ENCODE data around the gene ARHGAP27. TPM values are rescaled to one million over a fixed set of nuclear protein-coding genes. Genes with fewer than 3 reads are reported as not detected.
A peak's percentile ranks its signal among the peaks of the same experiment; 100 is the strongest.

ARHGAP27 gene
- total RNA-seq, 1 donor from 2014 or later, result 1.0 TPM

DNA sequence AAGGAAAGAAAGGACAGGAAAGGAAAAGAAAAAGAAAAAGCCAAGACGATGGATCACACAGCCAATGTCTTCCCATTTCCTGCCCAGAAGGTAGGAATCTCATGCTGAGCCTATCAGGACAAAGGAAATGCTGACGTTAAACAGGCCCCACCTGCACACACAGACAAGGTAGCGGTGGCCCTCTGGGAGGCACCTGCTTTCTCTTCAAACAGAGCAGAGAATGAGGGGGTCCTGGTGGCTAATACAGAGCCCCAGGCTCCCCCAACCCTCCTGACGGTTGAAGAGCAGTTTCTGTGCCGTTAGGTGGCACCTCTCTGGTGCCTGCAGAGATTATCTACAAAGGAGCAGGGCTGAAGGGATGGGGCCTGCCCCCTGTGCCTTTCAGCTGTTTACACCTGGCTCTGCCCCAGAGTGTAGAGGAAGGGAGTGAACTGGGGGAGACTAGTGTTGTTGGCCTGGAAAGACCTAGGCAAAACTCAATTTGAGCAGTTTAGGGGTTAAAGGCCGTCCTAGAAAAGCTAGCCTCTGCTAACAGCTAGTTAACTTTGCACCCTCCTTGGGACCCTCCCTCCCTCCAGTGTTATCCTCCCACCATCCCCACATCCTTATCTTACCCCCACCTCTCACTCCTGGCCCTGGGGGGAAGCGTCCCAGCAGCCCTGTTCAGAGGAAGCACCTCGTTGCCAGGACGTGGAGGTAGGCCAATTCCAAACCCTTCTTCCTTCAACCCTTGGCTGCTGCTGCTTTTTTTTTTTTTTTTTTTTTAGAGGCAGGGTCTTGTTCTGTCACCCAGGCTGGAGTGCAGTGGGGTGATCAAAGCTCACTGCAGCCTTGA is 56.3 kb downstream of the ARHGAP27 start:
- TF ChIP-seq, protein P1, sequence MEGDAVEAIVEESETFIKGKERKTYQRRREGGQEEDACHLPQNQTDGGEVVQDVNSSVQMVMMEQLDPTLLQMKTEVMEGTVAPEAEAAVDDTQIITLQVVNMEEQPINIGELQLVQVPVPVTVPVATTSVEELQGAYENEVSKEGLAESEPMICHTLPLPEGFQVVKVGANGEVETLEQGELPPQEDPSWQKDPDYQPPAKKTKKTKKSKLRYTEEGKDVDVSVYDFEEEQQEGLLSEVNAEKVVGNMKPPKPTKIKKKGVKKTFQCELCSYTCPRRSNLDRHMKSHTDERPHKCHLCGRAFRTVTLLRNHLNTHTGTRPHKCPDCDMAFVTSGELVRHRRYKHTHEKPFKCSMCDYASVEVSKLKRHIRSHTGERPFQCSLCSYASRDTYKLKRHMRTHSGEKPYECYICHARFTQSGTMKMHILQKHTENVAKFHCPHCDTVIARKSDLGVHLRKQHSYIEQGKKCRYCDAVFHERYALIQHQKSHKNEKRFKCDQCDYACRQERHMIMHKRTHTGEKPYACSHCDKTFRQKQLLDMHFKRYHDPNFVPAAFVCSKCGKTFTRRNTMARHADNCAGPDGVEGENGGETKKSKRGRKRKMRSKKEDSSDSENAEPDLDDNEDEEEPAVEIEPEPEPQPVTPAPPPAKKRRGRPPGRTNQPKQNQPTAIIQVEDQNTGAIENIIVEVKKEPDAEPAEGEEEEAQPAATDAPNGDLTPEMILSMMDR (IDR thresholded peaks at IDR 0.05), result no peak
- TF ChIP-seq EZH2phosphoT487 (IDR thresholded peaks at IDR 0.05), result no peak
- no peak for TF ChIP-seq EZH2 (IDR thresholded peaks at IDR 0.05)
- peaks cover 14% of the 10 kb centered on the region for H3K4me1 ChIP-seq
- no peak overlapping the region for H3K4me3 ChIP-seq
- H3K27me3 ChIP-seq, result peaks cover 8% of the 10 kb centered on the region
- H4K20me1 ChIP-seq (ENCODE audit: low read depth), result no peaks in the 10 kb centered on the region
- peaks cover 22% of the 10 kb centered on the region for H3K4me1 Mint-ChIP-seq
- no peak overlapping the region for H3K4me2 ChIP-seq
- H3K79me2 ChIP-seq (ENCODE audit: low read depth), result no peaks in the 10 kb centered on the region
- H3K27ac ChIP-seq, result no peak overlapping the region
- no peak for DNase-seq (ENCODE audit: low spot score)
- no peak overlapping the region for H3K27ac Mint-ChIP-seq
- H2AFZ ChIP-seq (replicated peaks), result peak overlapping the region; percentile 52
- no peaks in the 10 kb centered on the region for H3K9me3 Mint-ChIP-seq
- H3K9ac ChIP-seq, result no peak overlapping the region
- peaks cover 19% of the 10 kb centered on the region for H3K27me3 Mint-ChIP-seq (ENCODE audit: insufficient read depth, low read depth)
- H3K9me3 ChIP-seq (ENCODE audit: low read depth), result no peaks in the 10 kb centered on the region
- H3F3A ChIP-seq (ENCODE audit: low read depth), result peaks cover 10% of the 10 kb centered on the region
- H3K36me3 ChIP-seq, result no peaks in the 10 kb centered on the region
- no peak overlapping the region for H3K4me3 Mint-ChIP-seq
- H3K36me3 Mint-ChIP-seq, result no peaks in the 10 kb centered on the region

DNA sequence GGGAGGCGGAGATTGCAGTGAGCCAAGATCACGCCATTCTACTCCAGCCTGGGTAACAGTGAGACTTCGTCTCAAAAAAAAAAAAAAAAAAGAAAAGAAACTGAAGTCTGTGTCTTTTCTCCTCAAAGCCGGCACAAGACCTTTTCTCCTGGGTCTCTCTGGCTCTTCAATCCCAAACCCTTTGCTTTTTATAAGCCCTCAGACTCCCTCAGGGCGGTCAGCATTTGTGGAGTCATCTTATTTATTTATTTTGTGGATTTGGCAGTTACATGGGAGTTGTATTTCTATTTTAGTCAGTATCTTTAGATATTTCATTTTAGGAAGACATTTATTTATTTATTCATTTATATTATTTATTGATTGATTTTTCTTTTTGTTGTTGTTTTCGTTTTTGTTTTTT is 58.2 kb downstream of the ARHGAP27 start:
- H3K36me3 ChIP-seq, result no peaks in the 10 kb centered on the region
- Mint-ChIP-seq H3K36me3 (no peaks in the 10 kb centered on the region), H3K27me3 (ENCODE audit: insufficient read depth, low read depth) (peaks cover 16% of the 10 kb centered on the region), H3K27ac (no peak overlapping the region), H3K9me3 (no peaks in the 10 kb centered on the region), H3K4me1 (peaks cover 31% of the 10 kb centered on the region), H3K4me3 (no peak overlapping the region)
- H3K4me2 ChIP-seq, result no peak overlapping the region
- no peaks in the 10 kb centered on the region for H3K79me2 ChIP-seq (ENCODE audit: low read depth)
- peaks cover 20% of the 10 kb centered on the region for H3F3A ChIP-seq (ENCODE audit: low read depth)
- H3K27ac ChIP-seq, result no peak overlapping the region
- H4K20me1 ChIP-seq (ENCODE audit: low read depth), result no peaks in the 10 kb centered on the region
- H3K9me3 ChIP-seq (ENCODE audit: low read depth), result no peaks in the 10 kb centered on the region
- DNase-seq (ENCODE audit: low spot score), result no peak
- no peak overlapping the region for H3K4me3 ChIP-seq
- H3K27me3 ChIP-seq, result peaks cover 15% of the 10 kb centered on the region
- TF ChIP-seq EZH2 (IDR thresholded peaks at IDR 0.05) (no peak), EZH2phosphoT487 (IDR thresholded peaks at IDR 0.05) (no peak)
- TF ChIP-seq, protein P1 (IDR thresholded peaks at IDR 0.05), result no peak
- H2AFZ ChIP-seq (replicated peaks), result no peak overlapping the region
- H3K4me1 ChIP-seq, result peaks cover 14% of the 10 kb centered on the region
- H3K9ac ChIP-seq, result no peak overlapping the region

DNA sequence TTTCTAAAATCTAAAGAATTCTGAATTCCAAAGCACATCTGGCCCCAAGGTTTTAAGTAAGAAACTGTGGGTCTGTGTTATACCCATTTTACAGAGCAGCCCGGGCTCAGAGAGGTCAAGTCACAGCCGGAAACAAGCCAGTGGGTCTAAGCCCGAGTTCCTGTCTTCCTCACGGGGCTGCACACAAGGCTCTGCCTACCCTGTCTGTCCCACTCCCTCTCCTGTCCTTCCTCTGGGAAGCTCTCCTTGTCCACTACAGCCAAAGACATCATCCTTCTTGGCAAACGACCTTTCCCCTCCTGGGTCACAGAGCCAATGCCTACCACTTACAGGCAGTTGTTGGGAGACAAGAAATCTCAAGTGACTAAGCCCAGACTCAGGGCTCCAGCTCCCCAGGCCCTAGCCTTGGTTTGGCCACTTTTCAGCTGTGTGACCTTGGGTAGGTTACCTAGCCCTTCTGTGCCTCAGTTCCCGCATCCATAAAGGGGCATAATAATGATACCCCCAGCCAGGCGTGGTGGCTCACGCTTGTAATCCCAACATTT is 60.3 kb downstream of the ARHGAP27 start:
- H3K36me3 Mint-ChIP-seq, result no peaks in the 10 kb centered on the region
- peaks cover 9% of the 10 kb centered on the region for H3K27me3 Mint-ChIP-seq (ENCODE audit: insufficient read depth, low read depth)
- H3K27ac ChIP-seq, result no peak overlapping the region
- no peaks in the 10 kb centered on the region for H3K79me2 ChIP-seq (ENCODE audit: low read depth)
- H3K9ac ChIP-seq, result no peak overlapping the region
- H4K20me1 ChIP-seq (ENCODE audit: low read depth), result no peaks in the 10 kb centered on the region
- peaks cover 15% of the 10 kb centered on the region for H3K27me3 ChIP-seq
- peaks cover 20% of the 10 kb centered on the region for H3F3A ChIP-seq (ENCODE audit: low read depth)
- peaks cover 31% of the 10 kb centered on the region for H3K4me1 Mint-ChIP-seq
- peak overlapping the region; percentile 57 for H3K4me2 ChIP-seq
- DNase-seq (ENCODE audit: low spot score), result no peak
- H3K9me3 ChIP-seq (ENCODE audit: low read depth), result no peaks in the 10 kb centered on the region
- H3K4me1 ChIP-seq, result peaks cover 14% of the 10 kb centered on the region
- no peak overlapping the region for H3K4me3 ChIP-seq
- H3K4me3 Mint-ChIP-seq, result peak overlapping the region; percentile 67
- H2AFZ ChIP-seq (replicated peaks), result no peak overlapping the region
- H3K36me3 ChIP-seq, result no peaks in the 10 kb centered on the region
- no peak for TF ChIP-seq EZH2phosphoT487 (IDR thresholded peaks at IDR 0.05)
- peak overlapping the region; percentile 89 for H3K27ac Mint-ChIP-seq
- no peaks in the 10 kb centered on the region for H3K9me3 Mint-ChIP-seq
